ENCODE results near the gene AP1S3. TPM values are rescaled to one million over a fixed set of nuclear protein-coding genes. Genes with fewer than 3 reads are reported as not detected.
"Not testable (repeated sequence)": the region's sequence is repeated elsewhere in the genome, so short reads cannot be mapped to it uniquely, and the experiment has no call there.

The AP1S3 gene
- total RNA-seq, 2 experiments from 2014 or later: 5.8 to 6.3 TPM

DNA sequence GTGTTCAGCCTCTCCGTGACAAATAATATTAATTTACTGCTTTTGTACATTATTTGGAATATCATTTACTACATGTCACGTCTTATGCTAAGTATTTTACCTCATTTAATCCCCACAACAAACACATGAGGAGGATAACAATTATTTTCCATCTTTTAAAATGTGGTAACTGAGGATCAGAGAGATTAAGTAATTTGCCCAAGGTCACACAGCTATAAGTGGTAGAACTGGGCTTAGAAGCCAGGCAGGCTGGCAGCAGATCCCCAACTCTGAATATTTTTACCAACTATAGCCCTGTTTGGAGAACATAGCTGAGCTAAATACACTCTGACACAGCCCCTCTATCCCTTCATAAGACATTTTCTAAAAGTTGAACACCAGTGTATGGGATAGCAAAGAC lies 24.1 kb downstream of the AP1S3 start:
- H3K36me3 Mint-ChIP-seq: no peaks in the 10 kb centered on the region
- no peaks in the 10 kb centered on the region for H3K9me3 Mint-ChIP-seq
- no peak overlapping the region for H3K4me3 Mint-ChIP-seq
- no peak overlapping the region for H3K27ac Mint-ChIP-seq
- no peak for ATAC-seq (ENCODE audit: low read depth)
- DNase-seq: no peak
- POLR2A ChIA-PET: no interaction called here
- no peaks in the 10 kb centered on the region for H3K4me1 Mint-ChIP-seq
- no peaks in the 10 kb centered on the region for H3K27me3 Mint-ChIP-seq

GRCh38 chr2:223811757-223812156 lies 25.6 kb downstream of the AP1S3 start:
- POLR2A ChIA-PET: no interaction called here
- Mint-ChIP-seq H3K9me3 (no peaks in the 10 kb centered on the region), H3K4me3 (no peak overlapping the region), H3K4me1 (peaks cover 3% of the 10 kb centered on the region), H3K36me3 (peaks cover 3% of the 10 kb centered on the region), H3K27me3 (no peaks in the 10 kb centered on the region), H3K27ac (no peak overlapping the region)
- DNase-seq: no peak
- no peak for ATAC-seq (ENCODE audit: low read depth)

DNA sequence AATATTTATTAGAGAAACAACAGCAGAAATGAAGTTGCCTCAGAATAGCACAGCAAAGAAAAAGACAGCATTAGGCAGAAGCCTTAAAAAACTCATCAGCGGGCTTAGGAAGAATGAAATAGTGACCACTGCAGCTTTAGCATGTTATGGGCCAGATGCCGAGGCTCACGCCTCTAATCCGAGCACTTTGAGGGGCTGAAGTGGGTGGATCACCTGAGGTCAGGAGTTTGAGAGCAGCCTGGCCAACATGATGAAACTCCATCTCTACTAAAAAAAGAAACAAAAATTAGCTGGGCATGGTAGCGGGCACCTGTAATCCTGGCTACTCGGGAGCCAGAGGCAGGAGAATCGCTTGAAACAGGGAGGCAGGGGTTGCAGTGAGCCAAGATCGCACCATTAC lies 32.4 kb downstream of the AP1S3 start:
- Mint-ChIP-seq H3K9me3 (no peaks in the 10 kb centered on the region), H3K36me3 (peaks cover 6% of the 10 kb centered on the region), H3K27me3 (no peaks in the 10 kb centered on the region), H3K4me1 (peaks cover 6% of the 10 kb centered on the region), H3K4me3 (no peak overlapping the region), H3K27ac (no peak overlapping the region)
- ATAC-seq (ENCODE audit: low read depth) (no peak), DNase-seq (no peak)
- POLR2A ChIA-PET: no interaction called here

- Mint-ChIP-seq H3K27me3 (no peaks in the 10 kb centered on the region), H3K27ac (no peak overlapping the region), H3K4me1 (peaks cover 13% of the 10 kb centered on the region), H3K36me3 (peaks cover 6% of the 10 kb centered on the region), H3K9me3 (no peaks in the 10 kb centered on the region), H3K4me3 (no peak overlapping the region)
- POLR2A ChIA-PET: no interaction called here
- DNase-seq (no peak), ATAC-seq (ENCODE audit: low read depth) (no peak)
Observed at GRCh38 chr2:223801736-223802135, 35.6 kb downstream of the AP1S3 start.

DNA sequence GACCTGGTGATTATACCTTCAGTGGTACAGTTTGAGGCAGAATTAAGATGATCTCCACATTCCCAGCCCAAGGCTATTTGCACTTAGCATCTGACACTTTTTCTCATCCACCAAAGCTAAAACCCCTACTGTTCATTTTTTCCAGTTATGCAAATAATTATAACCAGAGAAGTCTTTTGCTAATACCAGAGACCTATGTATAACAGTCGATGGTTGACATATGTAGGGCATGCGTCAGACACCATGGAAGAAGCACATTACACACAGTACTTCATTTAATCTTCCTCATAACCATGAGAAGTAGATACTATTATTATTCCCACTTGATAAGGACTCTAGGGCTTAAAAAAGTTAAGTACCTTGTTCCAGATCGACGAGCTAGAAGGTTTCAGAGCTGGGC lies 36.5 kb downstream of the AP1S3 start:
- H3K4me1 Mint-ChIP-seq: peaks cover 13% of the 10 kb centered on the region
- DNase-seq: no peak
- H3K36me3 Mint-ChIP-seq: peaks cover 6% of the 10 kb centered on the region
- no peak overlapping the region for H3K27ac Mint-ChIP-seq
- no peaks in the 10 kb centered on the region for H3K27me3 Mint-ChIP-seq
- POLR2A ChIA-PET: no interaction called here
- H3K9me3 Mint-ChIP-seq: no peaks in the 10 kb centered on the region
- ATAC-seq (ENCODE audit: low read depth): no peak
- H3K4me3 Mint-ChIP-seq: no peak overlapping the region

- Mint-ChIP-seq H3K9me3 (no peaks in the 10 kb centered on the region), H3K27ac (no peak overlapping the region), H3K27me3 (peaks cover 2% of the 10 kb centered on the region), H3K4me1 (peaks cover 13% of the 10 kb centered on the region), H3K4me3 (no peak overlapping the region), H3K36me3 (peaks cover 3% of the 10 kb centered on the region)
- ATAC-seq (ENCODE audit: low read depth) (no peak), DNase-seq (no peak)
- POLR2A ChIA-PET: no interaction called here
Observed at GRCh38 chr2:223797811-223798721, 39.3 kb downstream of the AP1S3 start.

DNA sequence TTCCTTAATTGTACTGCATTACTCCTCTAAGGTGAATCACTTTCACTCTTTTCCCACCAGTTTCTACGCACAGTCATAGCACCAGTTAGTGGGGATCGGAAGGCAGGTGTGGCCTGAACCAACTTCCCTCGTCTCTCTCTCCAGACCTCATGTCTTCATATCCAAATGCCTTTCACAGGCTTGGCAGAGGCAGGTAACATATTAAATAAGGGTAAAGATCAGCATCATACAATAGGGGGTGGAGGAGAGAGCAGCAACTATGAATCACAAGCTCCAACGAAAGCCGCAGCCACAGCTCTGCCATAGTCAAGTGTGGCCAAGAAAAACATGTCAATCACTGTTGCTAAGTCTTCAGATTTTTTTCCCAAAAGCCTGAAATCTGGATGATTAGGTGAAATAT lies 40.3 kb downstream of the AP1S3 start:
- peaks cover 2% of the 10 kb centered on the region for H3K9me3 Mint-ChIP-seq
- peaks cover 13% of the 10 kb centered on the region for H3K4me1 Mint-ChIP-seq
- H3K36me3 Mint-ChIP-seq: peaks cover 4% of the 10 kb centered on the region
- H3K4me3 Mint-ChIP-seq: no peak overlapping the region
- DNase-seq (no peak), ATAC-seq (ENCODE audit: low read depth) (no peak)
- POLR2A ChIA-PET: no interaction called here
- H3K27ac Mint-ChIP-seq: no peak overlapping the region
- peaks cover 5% of the 10 kb centered on the region for H3K27me3 Mint-ChIP-seq

DNA sequence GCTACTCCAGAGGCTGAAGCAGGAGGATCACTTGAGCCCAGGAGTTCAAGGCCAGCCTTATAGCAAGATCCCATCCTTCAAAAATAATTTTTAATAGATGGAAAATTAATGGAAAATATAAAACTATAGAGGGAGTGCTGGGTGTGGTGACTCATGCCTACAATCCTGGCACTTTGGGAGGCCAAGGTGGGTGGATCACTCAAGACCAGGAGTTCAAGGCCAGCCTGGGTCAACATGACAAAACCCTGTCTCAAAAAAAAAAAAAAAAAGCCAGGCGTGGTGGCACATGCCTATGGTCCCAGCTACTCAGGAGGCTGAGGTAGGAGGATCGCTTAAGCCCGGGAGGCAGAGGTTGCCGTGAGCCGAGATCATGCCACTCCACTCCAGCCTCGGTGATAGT lies 48.0 kb downstream of the AP1S3 start:
- no peak for DNase-seq
- H3K4me3 Mint-ChIP-seq: no peak overlapping the region
- peaks cover 11% of the 10 kb centered on the region for H3K36me3 Mint-ChIP-seq
- no peak overlapping the region for H3K27ac Mint-ChIP-seq
- H3K27me3 Mint-ChIP-seq: peaks cover 8% of the 10 kb centered on the region
- peaks cover 6% of the 10 kb centered on the region for H3K4me1 Mint-ChIP-seq
- H3K9me3 Mint-ChIP-seq: peaks cover 2% of the 10 kb centered on the region
- POLR2A ChIA-PET: no interaction called here
- ATAC-seq (ENCODE audit: low read depth): no peak

DNA sequence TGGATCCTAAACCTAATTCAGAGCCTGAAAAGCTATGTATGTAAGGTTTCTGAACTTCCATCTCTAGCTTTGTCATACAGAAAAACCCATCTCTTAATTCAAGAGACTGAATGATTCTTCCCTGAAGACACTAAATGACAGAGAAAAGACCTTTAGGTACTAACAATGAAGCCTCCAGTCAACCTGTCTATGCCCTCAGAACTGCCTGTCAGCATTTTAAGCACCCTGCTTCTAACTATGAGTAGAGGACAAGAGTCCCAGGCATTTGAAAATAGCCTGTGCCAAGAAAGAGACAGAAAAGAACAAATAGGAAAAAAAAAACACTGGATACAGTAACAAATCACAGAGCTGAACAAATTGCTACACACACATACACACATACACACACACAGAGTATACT lies 48.6 kb downstream of the AP1S3 start:
- Mint-ChIP-seq H3K27me3 (peaks cover 7% of the 10 kb centered on the region), H3K36me3 (peaks cover 11% of the 10 kb centered on the region)
- POLR2A ChIA-PET: no interaction called here

GRCh38 chr2:223788106-223788505 lies 49.3 kb downstream of the AP1S3 start:
- H3K9me3 Mint-ChIP-seq; H3K4me3 Mint-ChIP-seq; H3K27ac Mint-ChIP-seq; DNase-seq; H3K4me1 Mint-ChIP-seq; ATAC-seq (ENCODE audit: low read depth); H3K27me3 Mint-ChIP-seq: not testable (repeated sequence)
- H3K36me3 Mint-ChIP-seq: peaks cover 11% of the 10 kb centered on the region
- POLR2A ChIA-PET: interaction anchor here (0.6 kb wide), 1 partner anchor 17 kb away, joined by 3 read pairs; no protein-coding TSS in a partner anchor

More for the DNA sequence above, 48.6 kb downstream of the AP1S3 start:
- Mint-ChIP-seq H3K9me3 (peaks cover 2% of the 10 kb centered on the region), H3K27ac (no peak overlapping the region), H3K4me3 (no peak overlapping the region), H3K4me1 (peaks cover 6% of the 10 kb centered on the region)
- DNase-seq (no peak), ATAC-seq (ENCODE audit: low read depth) (no peak)

DNA sequence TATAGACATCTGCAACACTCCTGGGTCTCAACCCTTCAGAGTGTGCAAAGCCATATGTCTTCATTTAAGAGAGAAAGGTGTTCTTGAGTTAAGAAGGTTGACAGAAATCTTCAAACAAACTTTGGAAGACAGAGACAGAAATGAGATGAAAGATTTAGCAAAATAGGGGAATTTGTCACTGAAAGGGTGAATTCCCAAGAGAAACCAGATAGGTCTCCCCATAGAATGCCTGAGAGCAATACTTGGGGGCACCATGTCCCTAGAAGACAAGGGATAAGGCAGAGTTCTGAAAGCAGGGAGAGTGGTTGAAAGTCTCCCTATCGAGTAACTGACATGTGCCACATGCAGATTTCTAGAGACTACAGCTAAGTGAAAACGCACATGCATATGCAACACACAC lies 50.0 kb downstream of the AP1S3 start:
- peaks cover 6% of the 10 kb centered on the region for H3K4me1 Mint-ChIP-seq
- peaks cover 4% of the 10 kb centered on the region for H3K27me3 Mint-ChIP-seq
- peaks cover 12% of the 10 kb centered on the region for H3K36me3 Mint-ChIP-seq
- ATAC-seq (ENCODE audit: low read depth) (no peak), DNase-seq (no peak)
- no peak overlapping the region for H3K27ac Mint-ChIP-seq
- H3K9me3 Mint-ChIP-seq: no peaks in the 10 kb centered on the region
- no peak overlapping the region for H3K4me3 Mint-ChIP-seq
- POLR2A ChIA-PET: interaction anchor here (0.6 kb wide), 1 partner anchor 17 kb away, joined by 3 read pairs; no protein-coding TSS in a partner anchor

DNA sequence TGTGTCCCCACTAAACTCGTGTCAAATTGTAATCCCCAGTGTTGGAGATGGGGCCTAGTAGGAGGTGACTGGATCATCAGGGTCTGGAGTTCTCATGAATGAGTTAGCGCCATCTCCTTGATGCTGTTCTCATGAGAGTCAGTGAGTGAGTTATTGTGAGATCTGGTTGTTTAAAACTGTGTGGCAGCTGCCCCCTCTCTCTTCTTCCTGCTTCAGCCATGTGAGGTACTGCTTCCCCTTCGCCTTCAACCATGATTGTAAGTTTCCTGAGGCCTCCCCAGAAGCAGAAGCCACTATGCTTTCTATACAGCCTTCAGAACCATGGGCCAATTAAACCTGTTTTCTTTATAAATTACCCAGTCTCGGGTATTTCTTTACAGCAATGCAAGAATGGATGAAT lies 50.4 kb downstream of the AP1S3 start:
- no peak overlapping the region for H3K27ac Mint-ChIP-seq
- no peak overlapping the region for H3K4me3 Mint-ChIP-seq
- H3K9me3 Mint-ChIP-seq: no peaks in the 10 kb centered on the region
- DNase-seq (no peak), ATAC-seq (ENCODE audit: low read depth) (no peak)
- POLR2A ChIA-PET: no interaction called here
- H3K27me3 Mint-ChIP-seq: peaks cover 4% of the 10 kb centered on the region
- peaks cover 6% of the 10 kb centered on the region for H3K4me1 Mint-ChIP-seq
- H3K36me3 Mint-ChIP-seq: peaks cover 13% of the 10 kb centered on the region

DNA sequence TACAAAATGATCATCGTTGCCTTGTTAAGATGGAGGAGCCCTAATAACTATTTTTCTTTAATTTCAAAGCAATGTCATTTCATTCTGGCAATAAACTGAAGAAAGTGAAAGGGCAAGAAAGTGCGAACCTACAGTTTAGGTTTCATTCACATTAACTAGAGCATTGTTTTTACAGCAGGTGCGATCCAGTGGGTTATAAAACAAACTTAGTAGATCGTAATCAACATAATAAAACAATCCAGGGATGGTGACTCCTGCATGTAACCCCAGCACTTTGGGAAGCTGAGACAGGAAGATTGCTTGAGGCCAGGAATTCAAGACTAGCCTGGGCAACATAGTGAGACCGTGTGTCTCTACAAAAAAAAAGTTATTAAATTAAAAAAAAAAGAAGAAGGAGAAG lies 51.1 kb downstream of the AP1S3 start:
- peaks cover 6% of the 10 kb centered on the region for H3K4me1 Mint-ChIP-seq
- no peaks in the 10 kb centered on the region for H3K27me3 Mint-ChIP-seq
- POLR2A ChIA-PET: no interaction called here

GRCh38 chr2:223784221-223784772 lies 53.1 kb downstream of the AP1S3 start:
- Mint-ChIP-seq H3K27me3 (no peaks in the 10 kb centered on the region), H3K36me3 (peaks cover 10% of the 10 kb centered on the region), H3K4me3 (no peak overlapping the region), H3K9me3 (no peaks in the 10 kb centered on the region), H3K27ac (no peak overlapping the region), H3K4me1 (peaks cover 6% of the 10 kb centered on the region)
- POLR2A ChIA-PET: no interaction called here
- ATAC-seq (ENCODE audit: low read depth): no peak
- no peak for DNase-seq

More for the DNA sequence above, 51.1 kb downstream of the AP1S3 start:
- H3K9me3 Mint-ChIP-seq: no peaks in the 10 kb centered on the region
- no peak overlapping the region for H3K4me3 Mint-ChIP-seq
- no peak for DNase-seq
- peaks cover 13% of the 10 kb centered on the region for H3K36me3 Mint-ChIP-seq
- no peak for ATAC-seq (ENCODE audit: low read depth)
- H3K27ac Mint-ChIP-seq: no peak overlapping the region
